OCI-LY1 (cell line): Measurements from ENCODE around the gene ANKUB1.

Experiments used
- H2AFZ ChIP-seq: fragments of 200-600 bp; sonication (generic), shearing (Covaris generic); 2 replicates; pipeline ENCODE4 v1.6.0; 2014; ENCODE audit warnings: antibody characterized with exemption, mild to moderate bottlenecking, low read length
- H3F3A ChIP-seq: fragments of 200-600 bp; sonication (generic), shearing (Covaris generic); 2 replicates; pipeline ENCODE4 v1.6.0; 2014; ENCODE audit warnings: mild to moderate bottlenecking, antibody characterized with exemption, low read length, moderate library complexity; ENCODE audit not compliant: insufficient read depth
- H3K27ac ChIP-seq: fragments of 200-600 bp; sonication (generic); 2 replicates; pipeline ENCODE4 v1.5.1; 2014; ENCODE audit warnings: low read length, mixed run types, mild to moderate bottlenecking, low read depth; ENCODE audit not compliant: poor library complexity, severe bottlenecking
- H3K27me3 ChIP-seq: fragments of 200-600 bp; sonication (generic); 2 replicates; pipeline ENCODE4 v1.6.0; 2014; ENCODE audit warnings: antibody characterized with exemption, mild to moderate bottlenecking, low read length, moderate library complexity; ENCODE audit not compliant: insufficient read depth
- H3K36me3 ChIP-seq: fragments of 200-600 bp; sonication (generic); 2 replicates; pipeline ENCODE4 v1.6.1; 2014; ENCODE audit warnings: mild to moderate bottlenecking, antibody characterized with exemption, low read length, moderate library complexity, mixed read lengths; ENCODE audit not compliant: insufficient read depth
- H3K4me1 ChIP-seq: fragments of 200-600 bp; sonication (generic); 2 replicates; pipeline ENCODE4 v1.5.1; 2014; ENCODE audit warnings: mild to moderate bottlenecking, low read length, moderate library complexity; ENCODE audit not compliant: insufficient read depth, severe bottlenecking
- H3K4me2 ChIP-seq: fragments of 200-600 bp; sonication (generic), shearing (Covaris generic); 2 replicates; pipeline ENCODE4 v1.6.1; 2014; ENCODE audit warnings: low read length
- H3K4me3 ChIP-seq: fragments of 200-600 bp; sonication (generic); 2 replicates; pipeline ENCODE4 v1.5.1; 2014; ENCODE audit warnings: low read length, low read depth, mild to moderate bottlenecking, mixed read lengths; ENCODE audit not compliant: poor library complexity, severe bottlenecking
- H3K79me2 ChIP-seq: fragments of 200-600 bp; shearing (Covaris generic); 2 replicates; pipeline ENCODE4 v1.6.1; 2016; ENCODE audit warnings: mixed run types, low read length, mixed read lengths; ENCODE audit not compliant: insufficient read depth
- H3K9ac ChIP-seq: fragments of 200-600 bp; sonication (generic), shearing (Covaris generic); 2 replicates; pipeline ENCODE4 v1.6.1; 2014; ENCODE audit warnings: mild to moderate bottlenecking, low read length, mixed read lengths
- H3K9me2 ChIP-seq: fragments of 200-600 bp; sonication (generic), shearing (Covaris generic); 2 replicates; pipeline ENCODE4 v1.6.1; 2014; ENCODE audit warnings: low read depth, mild to moderate bottlenecking, low read length, mixed read lengths
- H3K9me3 ChIP-seq: fragments of 200-600 bp; shearing (Covaris generic); 2 replicates; pipeline ENCODE4 v1.6.1; 2014; ENCODE audit warnings: low read length, mixed read lengths
- H4K20me1 ChIP-seq: fragments of 200-600 bp; sonication (generic), shearing (Covaris generic); 2 replicates; pipeline ENCODE4 v1.6.0; 2016; ENCODE audit warnings: mild to moderate bottlenecking, low read length; ENCODE audit not compliant: insufficient read depth
- CTCF ChIP-seq: fragments of 200-600 bp; sonication (generic), shearing (Covaris generic); IDR thresholded peaks from 2 replicates; pipeline ENCODE4 v1.5.1; 2017; ENCODE audit warnings: mild to moderate bottlenecking, antibody characterized with exemption, low read length, moderate library complexity, mixed read lengths
- EZH2 ChIP-seq: fragments of 200-600 bp; sonication (generic), shearing (Covaris generic); IDR thresholded peaks from 2 replicates; pipeline ENCODE4 v1.8.0; 2017; ENCODE audit warnings: borderline replicate concordance, mixed run types, mild to moderate bottlenecking, antibody characterized with exemption, low read length, moderate library complexity, mixed read lengths

Gene ANKUB1

GRCh38 chr3:149765762-149766334 is 26.5 kb downstream of the ANKUB1 start:
- Histone ChIP-seq H3K9ac (no peak overlapping the region), H3K79me2 (no peaks in the 10 kb centered on the region), H3K36me3 (no peaks in the 10 kb centered on the region), H3K4me1 (no peaks in the 10 kb centered on the region), H3K4me2 (no peak overlapping the region), H2AFZ (no peak overlapping the region), H3K27ac (no peak overlapping the region), H3K9me2 (no peaks in the 10 kb centered on the region), H3K4me3 (no peak overlapping the region), H4K20me1 (no peaks in the 10 kb centered on the region), H3F3A (no peaks in the 10 kb centered on the region), H3K9me3 (no peaks in the 10 kb centered on the region), H3K27me3 (no peaks in the 10 kb centered on the region; the same call in 1 of the 2 replicates)
- peak; percentile 74 for TF ChIP-seq CTCF
- no peak for TF ChIP-seq EZH2

- Histone ChIP-seq H3K4me1 (no peaks in the 10 kb centered on the region), H3K9me2 (no peaks in the 10 kb centered on the region), H3K9ac (no peak overlapping the region), H2AFZ (no peak overlapping the region), H3K9me3 (no peaks in the 10 kb centered on the region), H3F3A (no peaks in the 10 kb centered on the region), H3K4me3 (no peak overlapping the region), H4K20me1 (no peaks in the 10 kb centered on the region), H3K4me2 (no peak overlapping the region), H3K27me3 (no peaks in the 10 kb centered on the region; the same call in 1 of the 2 replicates), H3K36me3 (no peaks in the 10 kb centered on the region), H3K79me2 (no peaks in the 10 kb centered on the region), H3K27ac (no peak overlapping the region)
- TF ChIP-seq CTCF (no peak), EZH2 (no peak)
Measured at GRCh38 chr3:149764302-149764701, 28.1 kb downstream of the ANKUB1 start.

- Histone ChIP-seq H3K79me2 (no peaks in the 10 kb centered on the region), H3K9ac (no peak overlapping the region), H3K27ac (no peak overlapping the region), H2AFZ (no peak overlapping the region), H3K9me3 (no peaks in the 10 kb centered on the region), H3F3A (no peaks in the 10 kb centered on the region), H3K9me2 (no peaks in the 10 kb centered on the region), H3K4me3 (no peak overlapping the region), H3K36me3 (no peaks in the 10 kb centered on the region), H4K20me1 (no peaks in the 10 kb centered on the region), H3K27me3 (no peaks in the 10 kb centered on the region; the same call in 1 of the 2 replicates), H3K4me1 (no peaks in the 10 kb centered on the region), H3K4me2 (no peak overlapping the region)
- TF ChIP-seq CTCF: no peak
- no peak for TF ChIP-seq EZH2
Measured at GRCh38 chr3:149763565-149764195, 28.7 kb downstream of the ANKUB1 start.
